B cell (primary cell): Measurements from ENCODE around the gene PSMD12. TPM values are rescaled to one million over a fixed set of nuclear protein-coding genes. Genes with fewer than 3 reads are reported as not detected.

ENCODE experiments used
- ATAC-seq: fragments of 200-7000 bp; cut with Tn5 transposase; one replicate; pipeline ENCODE4 v1.10.0; 2021; ENCODE audit warnings: low read depth, mild to moderate bottlenecking, moderate number of reproducible peaks, moderate library complexity
- CTCF ChIA-PET: fragments of 350-600 bp; sonication (Branson Sonifier 250); formaldehyde crosslinking; loops from one replicate; lab custom pipeline; 2021; ENCODE audit warnings: antibody characterized with exemption, inconsistent platforms; lab: Charles Lee
- POLR2A ChIA-PET: fragments of 350-600 bp; sonication (Branson Sonifier 250); formaldehyde crosslinking; loops from one replicate; lab custom pipeline; 2021; ENCODE audit warnings: antibody characterized with exemption; lab: Charles Lee
- DNase-seq: peaks from one replicate; pipeline ENCODE4 v3.0.0; 2013
- H2AFZ ChIP-seq: 2 replicates; pipeline ENCODE4 v1.6.1; 2012; ENCODE audit warnings: mild to moderate bottlenecking, low read depth, low read length; ENCODE audit not compliant: insufficient read depth, poor library complexity, severe bottlenecking
- H3K27ac ChIP-seq, 2 donors: 1 replicate in 1 of 2; 2 replicates in 1 of 2; pipeline ENCODE4 v1.5.1; 2012 to 2013; ENCODE audit warnings: low read length in 2 of 2, mild to moderate bottlenecking in 2 of 2, moderate library complexity in 1 of 2
- H3K27me3 ChIP-seq, 4 experiments: fragments of 200-600 bp in 1 of 4; sonication (generic) in 1 of 4; replicated peaks in 1 of 4; 1 replicate in 2 of 4; 2 replicates in 2 of 4; pipeline versions ENCODE4 v1.6.1 to v1.7.0; 2013 to 2016; ENCODE audit warnings: low read length in 3 of 4, mild to moderate bottlenecking in 2 of 4, mixed read lengths in 1 of 4, moderate library complexity in 1 of 4; ENCODE audit not compliant: insufficient read depth in 4 of 4, control insufficient read depth in 3 of 4; ENCODE audit errors: control extremely low read depth in 1 of 4
- H3K36me3 ChIP-seq, 2 experiments: replicated peaks in 1 of 2; 1 replicate in 1 of 2; 2 replicates in 1 of 2; pipeline versions ENCODE4 v1.6.1 to v1.7.1; 2013; ENCODE audit warnings: low read length in 1 of 2; ENCODE audit not compliant: insufficient read depth in 2 of 2, control insufficient read depth in 1 of 2; ENCODE audit errors: control extremely low read depth in 1 of 2, extremely low read depth in 1 of 2
- H3K4me1 ChIP-seq, 2 donors: fragments of 200-600 bp in 1 of 2; sonication (generic) in 1 of 2; 1 replicate in 1 of 2; 2 replicates in 1 of 2; pipeline versions ENCODE4 v1.5.1 to v1.6.1; 2013 to 2017; ENCODE audit warnings: low read length in 2 of 2; ENCODE audit not compliant: control insufficient read depth in 2 of 2, insufficient read depth in 2 of 2
- H3K4me2 ChIP-seq: replicated peaks from 2 replicates; pipeline ENCODE3; 2012; ENCODE audit warnings: mild to moderate bottlenecking, low read depth, low read length; ENCODE audit not compliant: poor library complexity, severe bottlenecking
- H3K4me3 ChIP-seq, 5 experiments: fragments of 200-600 bp in 1 of 5; sonication (generic) in 1 of 5; 1 replicate in 3 of 5; 2 replicates in 2 of 5; pipeline versions ENCODE4 v1.5.1 to v1.7.0; 2011 to 2016; ENCODE audit warnings: low read length in 4 of 5, mild to moderate bottlenecking in 4 of 5, low read depth in 2 of 5, control low read depth in 1 of 5, moderate library complexity in 1 of 5; ENCODE audit not compliant: insufficient read depth in 1 of 5; ENCODE audit errors: control extremely low read depth in 1 of 5, extremely low read depth in 1 of 5
- H3K79me2 ChIP-seq: fragments of 200-600 bp; sonication (generic); one replicate; pipeline ENCODE4 v1.6.0; 2016; ENCODE audit warnings: low read length; ENCODE audit not compliant: control insufficient read depth, insufficient read depth
- H3K9ac ChIP-seq: fragments of 200-600 bp; sonication (generic); 2 replicates; pipeline ENCODE4 v1.6.1; 2017; ENCODE audit warnings: mild to moderate bottlenecking, low read length, moderate library complexity
- H3K9me3 ChIP-seq, 3 donors: one replicate each; pipeline versions ENCODE4 v1.6.1 to v1.7.1; 2013; ENCODE audit warnings: low read length in 2 of 3; ENCODE audit not compliant: control insufficient read depth in 2 of 3, insufficient read depth in 1 of 3; ENCODE audit errors: control extremely low read depth in 1 of 3
- H4K20me1 ChIP-seq: 2 replicates; pipeline ENCODE4 v1.6.0; 2012; ENCODE audit warnings: mild to moderate bottlenecking, low read length; ENCODE audit not compliant: insufficient read depth, control insufficient read depth, poor library complexity, severe bottlenecking
- H3K27ac Mint-ChIP-seq: one replicate; pipeline ENCODE4 v1.8.0; 2021; ENCODE audit warnings: mixed read lengths
- H3K27me3 Mint-ChIP-seq: one replicate; pipeline ENCODE4 v1.8.0; 2021; ENCODE audit warnings: mixed read lengths
- H3K4me1 Mint-ChIP-seq: one replicate; pipeline ENCODE4 v1.8.0; 2021; ENCODE audit warnings: mixed read lengths
- H3K4me3 Mint-ChIP-seq: one replicate; pipeline ENCODE4 v1.8.0; 2021; ENCODE audit warnings: mixed read lengths
- H3K9me3 Mint-ChIP-seq: one replicate; pipeline ENCODE4 v1.8.0; 2022; ENCODE audit warnings: mixed read lengths; ENCODE audit not compliant: insufficient read depth
- CTCF ChIP-seq: fragments of 200-600 bp; IDR thresholded peaks from one replicate; pipeline ENCODE4 v1.8.0; 2022; ENCODE audit warnings: antibody characterized with exemption, mild to moderate bottlenecking
- EZH2 ChIP-seq: IDR thresholded peaks from 2 replicates; pipeline ENCODE4 v1.6.1; 2012; ENCODE audit warnings: borderline replicate concordance, low read depth, mild to moderate bottlenecking, moderate library complexity, low read length; ENCODE audit not compliant: insufficient read depth, poor library complexity, severe bottlenecking
- WGBS: methylation state at CpG from one replicate; pipeline ENCODE4 v1.1.5; 2013; ENCODE audit warnings: missing lambda C conversion rate; ENCODE audit not compliant: insufficient coverage; 5-methylcytosine and 5-hydroxymethylcytosine counted together
- intact Hi-C: fragments of 100-400 bp; cut with micrococcal nuclease; formaldehyde crosslinking; loops from one replicate; pipeline ENCODE4 v1.10.0; 2022
- polyA plus RNA-seq: library from polyadenylated mRNA; depleted of rRNA; stranded (reverse); fragments of >200 nt; gene quantifications from 2 replicates; pipeline ENCODE4 v1.2.3, GENCODE V29; 2012
- total RNA-seq, 2 donors: library from RNA; stranded (reverse); fragments of 120-200 nt in 1 of 2; gene quantifications; 1 replicate in 1 of 2; 2 replicates in 1 of 2; pipeline versions ENCODE4 v1.2.3 to v1.2.4, GENCODE V29; 2013 to 2022

PSMD12 gene
- total and polyA plus RNA-seq, 2 donors (not counting 1 experiment from before 2014, with no cell fraction given), result 6.4 to 36.7 TPM

- TF ChIP-seq CTCF (no peak), EZH2 (no peak)
- intact Hi-C loops, result no loop called here
- Histone ChIP-seq H4K20me1 (no peaks in the 10 kb centered on the region), H3K79me2 (peaks cover 20% of the 10 kb centered on the region), H3K4me2 (no peak overlapping the region), H3K9ac (no peak overlapping the region), H3K36me3 (no peaks in the 10 kb centered on the region), H3K9me3 (peaks cover 0 to 5% (median 0%) of the 10 kb centered on the region in 3 donors), H2AFZ (no peak overlapping the region), H3K4me3 (no peak overlapping the region), H3K27ac (no peak overlapping the region), H3K27me3 (no peaks in the 10 kb centered on the region), H3K4me1 (peaks cover 8 to 17% of the 10 kb centered on the region in 2 donors)
- Mint-ChIP-seq H3K4me3 (no peak overlapping the region), H3K4me1 (peaks cover 26% of the 10 kb centered on the region), H3K27me3 (no peaks in the 10 kb centered on the region), H3K27ac (no peak overlapping the region), H3K9me3 (no peaks in the 10 kb centered on the region)
- DNase-seq (no peak), ATAC-seq (no peak)
- POLR2A ChIA-PET, result no interaction called here
- CTCF ChIA-PET, result no interaction called here
- WGBS, result 20% methylated on average over 1 of the region's 6 CpGs
Observed at GRCh38 chr17:67400193-67400592, 33.8 kb upstream of the PSMD12 start.

- Histone ChIP-seq H3K79me2 (peaks cover 21% of the 10 kb centered on the region), H3K4me1 (peaks cover 8 to 17% of the 10 kb centered on the region in 2 donors), H3K27me3 (no peaks in the 10 kb centered on the region), H3K9me3 (peaks cover 0 to 5% (median 0%) of the 10 kb centered on the region in 3 donors), H3K4me3 (no peak overlapping the region), H3K36me3 (no peaks in the 10 kb centered on the region), H3K9ac (no peak overlapping the region), H4K20me1 (no peaks in the 10 kb centered on the region), H3K27ac (no peak overlapping the region), H2AFZ (no peak overlapping the region), H3K4me2 (no peak overlapping the region)
- DNase-seq (no peak), ATAC-seq (no peak)
- Mint-ChIP-seq H3K27ac (no peak overlapping the region), H3K9me3 (no peaks in the 10 kb centered on the region), H3K4me1 (peaks cover 26% of the 10 kb centered on the region), H3K27me3 (no peaks in the 10 kb centered on the region), H3K4me3 (no peak overlapping the region)
- ChIA-PET CTCF (no interaction called here), POLR2A (no interaction called here)
- TF ChIP-seq EZH2, result no peak
- TF ChIP-seq CTCF, result no peak
- intact Hi-C loops, result no loop called here
- WGBS, result 75% methylated on average over 1 of the region's 3 CpGs
Observed at GRCh38 chr17:67399676-67400075, 33.3 kb upstream of the PSMD12 start.
